GM19397 (cell line): ENCODE results near the gene NFE2.
"Not testable (repeated sequence)": the region's sequence is repeated elsewhere in the genome, so short reads cannot be mapped to it uniquely, and the experiment has no call there.

Source experiments
- ATAC-seq: cut with Tn5 transposase; IDR thresholded peaks from one replicate; pipeline ENCODE4 v1.9.1; 2021; ENCODE audit warnings: mild to moderate bottlenecking, moderate library complexity; ENCODE audit not compliant: unreplicated experiment

The NFE2 gene

GRCh38 chr12:54300732-54301427 is at the start of gene NFE2:
TSS of gene NFE2 (minus strand) at chr12:54301015. CDS start at chr12:54295248, 5,767 bp downstream.
- no peak for ATAC-seq

GRCh38 chr12:54349679-54350078 is 48.9 kb upstream of the NFE2 start:
- ATAC-seq = no peak

- no peak for ATAC-seq
Observed at GRCh38 chr12:54349036-54349435, 48.2 kb upstream of the NFE2 start.

DNA sequence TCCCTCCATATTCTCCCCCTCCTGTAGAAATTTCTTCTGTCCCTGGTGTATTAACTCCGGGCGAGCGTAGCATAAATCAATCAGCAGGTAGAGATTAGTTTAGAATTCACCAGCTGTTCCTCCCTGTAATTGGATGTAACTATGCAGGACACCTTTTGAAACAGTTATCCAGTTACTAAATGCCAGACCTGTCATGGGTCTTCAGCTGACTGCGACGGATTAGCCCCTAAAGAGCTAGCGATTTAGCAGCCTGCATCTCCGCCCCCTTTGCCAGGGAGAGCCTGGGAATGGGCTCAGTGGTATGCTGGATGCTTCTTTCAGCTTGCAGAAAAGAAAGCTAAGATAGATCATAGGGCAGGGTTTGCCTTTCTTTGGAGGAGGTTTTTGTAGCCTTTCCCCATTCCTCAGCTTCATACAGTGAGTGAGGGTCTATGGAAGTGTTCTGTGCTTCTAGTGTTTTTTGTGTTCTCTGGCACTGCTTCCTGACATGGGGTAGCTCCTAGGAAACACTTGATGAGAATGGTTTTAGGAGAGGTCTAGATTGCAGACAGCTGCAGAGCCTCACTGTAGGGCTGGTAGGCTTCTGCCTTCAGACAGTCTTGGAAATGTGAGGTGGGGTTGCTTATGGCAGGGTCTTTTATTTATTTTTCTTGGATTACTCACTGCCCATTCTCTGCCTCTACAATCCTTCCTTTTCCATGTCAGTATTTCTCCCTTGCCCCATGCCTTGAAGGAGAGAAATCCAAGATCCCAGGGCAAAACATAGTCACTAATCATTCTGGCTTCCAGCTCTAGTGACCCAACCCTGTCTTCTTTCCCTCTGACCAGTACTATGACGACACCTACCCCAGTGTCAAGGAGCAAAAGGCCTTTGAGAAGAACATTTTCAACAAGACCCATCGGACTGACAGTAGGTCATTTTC is 40.8 kb upstream of the NFE2 start:
- no peak for ATAC-seq

DNA sequence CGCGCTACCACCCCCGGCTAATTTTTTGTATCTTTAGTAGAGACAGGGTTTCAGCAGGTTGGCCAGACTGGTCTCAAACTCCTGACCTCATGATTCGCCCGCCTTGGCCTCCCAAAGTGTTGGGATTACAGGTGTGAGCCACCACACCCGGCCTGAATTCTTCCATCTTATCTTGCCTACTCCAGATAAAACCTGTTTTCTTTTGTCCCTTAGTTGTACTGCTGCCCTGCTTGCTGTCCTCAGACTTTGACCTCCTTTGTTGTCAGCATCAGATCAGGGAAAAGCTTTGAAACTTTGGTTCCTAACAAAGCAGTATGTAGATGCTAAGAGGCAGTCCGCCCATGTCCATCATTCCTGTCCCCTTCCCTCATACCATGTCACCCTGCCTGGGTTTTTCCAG is 40.0 kb upstream of the NFE2 start:
- ATAC-seq = no peak

GRCh38 chr12:54338698-54339296 is 38.0 kb upstream of the NFE2 start:
- ATAC-seq = no peak

- ATAC-seq = no peak
Observed at GRCh38 chr12:54337854-54338650, 37.2 kb upstream of the NFE2 start.

DNA sequence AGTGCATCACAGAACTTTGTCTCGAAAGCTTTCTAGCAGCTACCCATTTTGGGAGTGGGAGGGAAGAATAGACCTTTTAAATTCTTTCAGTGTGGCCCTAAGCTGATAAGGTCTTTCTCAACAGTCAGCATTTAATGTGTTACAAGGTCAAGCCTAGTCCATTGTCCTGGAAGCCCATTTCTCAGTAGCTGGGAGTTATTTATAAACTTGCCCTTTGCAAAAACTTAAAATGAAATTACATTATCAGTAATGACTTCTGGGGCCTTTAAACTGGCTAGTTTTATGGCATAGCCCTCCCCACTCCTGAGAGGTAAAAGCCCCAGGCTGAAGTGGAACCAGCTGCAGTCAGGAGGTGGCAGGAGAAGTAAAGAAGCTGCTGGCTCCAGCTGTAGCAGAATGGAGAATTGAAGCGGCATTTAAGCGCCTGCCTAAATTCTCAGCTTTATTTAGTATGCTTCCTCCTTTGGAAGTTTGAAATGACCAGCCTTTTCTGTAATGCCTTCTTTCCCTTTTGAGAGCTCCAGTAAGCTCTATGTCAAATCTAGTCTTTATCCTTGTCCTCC is 36.5 kb upstream of the NFE2 start:
- ATAC-seq = no peak

DNA sequence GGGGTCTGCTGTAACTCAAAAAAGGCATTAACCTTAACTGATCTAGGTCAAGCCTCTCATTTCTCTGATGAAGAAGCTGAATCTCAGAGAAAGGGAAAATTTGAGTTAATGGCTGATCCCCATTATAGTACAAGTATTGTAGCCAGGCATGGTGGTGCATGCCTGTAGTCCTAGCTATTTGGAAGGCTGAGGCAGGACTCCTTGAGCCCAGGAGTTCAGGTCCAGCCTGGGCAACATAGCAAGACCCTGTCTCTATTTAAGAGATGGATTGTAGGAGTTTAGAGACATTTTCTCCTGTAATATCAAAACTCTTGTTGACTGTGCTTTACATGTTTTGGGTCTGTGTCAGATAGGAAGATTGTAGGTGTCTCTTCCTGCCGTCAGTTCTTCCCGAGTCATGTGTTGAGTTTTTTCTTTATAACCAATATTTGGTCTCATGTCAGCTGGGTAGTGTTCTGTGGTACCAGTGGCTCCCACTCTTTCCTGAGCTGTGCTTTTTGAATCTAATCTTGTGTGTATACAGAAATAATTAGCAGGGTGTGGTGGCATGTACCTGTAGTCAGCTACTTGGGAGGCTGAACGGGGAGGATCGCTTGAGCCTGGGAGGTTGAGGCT is 32.7 kb upstream of the NFE2 start:
- ATAC-seq = no peak

- ATAC-seq = no peak
Observed at GRCh38 chr12:54331461-54331860, 30.6 kb upstream of the NFE2 start.

GRCh38 chr12:54330442-54330841 is 29.6 kb upstream of the NFE2 start:
- no peak for ATAC-seq

GRCh38 chr12:54329759-54330158 is 28.9 kb upstream of the NFE2 start:
- ATAC-seq = no peak

GRCh38 chr12:54328595-54329337 is 28.0 kb upstream of the NFE2 start:
- ATAC-seq = no peak

DNA sequence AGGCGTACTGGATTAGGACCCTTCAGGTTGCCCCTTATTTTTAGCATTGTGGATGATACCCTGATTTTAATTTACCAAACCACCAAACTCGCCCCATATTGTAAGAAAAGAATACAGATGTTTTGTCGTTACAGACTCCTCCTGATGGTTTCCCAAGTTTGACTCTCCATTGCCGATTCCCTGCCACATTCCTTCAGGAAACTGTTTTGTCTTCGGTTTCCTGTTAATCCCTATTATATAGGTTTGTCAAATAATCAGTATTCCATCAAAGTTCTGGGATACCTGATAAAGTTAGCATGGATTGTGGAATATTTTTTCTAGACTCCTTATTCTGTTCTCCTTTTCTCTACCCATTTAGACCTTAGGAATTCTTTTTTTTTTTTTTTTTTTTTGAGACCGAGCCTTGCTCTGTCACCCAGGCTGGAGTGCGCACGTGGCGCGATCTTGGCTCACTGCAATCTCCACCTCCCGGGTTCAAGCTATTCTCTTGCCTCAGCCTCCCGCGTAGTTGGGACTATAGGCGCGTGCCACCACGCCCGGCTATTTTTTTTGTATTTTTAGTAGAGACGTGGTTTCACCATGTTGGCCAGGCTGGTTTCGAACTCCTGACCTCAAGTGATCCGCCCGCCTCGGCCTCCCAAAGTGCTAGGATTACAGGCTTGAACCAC is 24.8 kb upstream of the NFE2 start:
- ATAC-seq = not testable (repeated sequence)

DNA sequence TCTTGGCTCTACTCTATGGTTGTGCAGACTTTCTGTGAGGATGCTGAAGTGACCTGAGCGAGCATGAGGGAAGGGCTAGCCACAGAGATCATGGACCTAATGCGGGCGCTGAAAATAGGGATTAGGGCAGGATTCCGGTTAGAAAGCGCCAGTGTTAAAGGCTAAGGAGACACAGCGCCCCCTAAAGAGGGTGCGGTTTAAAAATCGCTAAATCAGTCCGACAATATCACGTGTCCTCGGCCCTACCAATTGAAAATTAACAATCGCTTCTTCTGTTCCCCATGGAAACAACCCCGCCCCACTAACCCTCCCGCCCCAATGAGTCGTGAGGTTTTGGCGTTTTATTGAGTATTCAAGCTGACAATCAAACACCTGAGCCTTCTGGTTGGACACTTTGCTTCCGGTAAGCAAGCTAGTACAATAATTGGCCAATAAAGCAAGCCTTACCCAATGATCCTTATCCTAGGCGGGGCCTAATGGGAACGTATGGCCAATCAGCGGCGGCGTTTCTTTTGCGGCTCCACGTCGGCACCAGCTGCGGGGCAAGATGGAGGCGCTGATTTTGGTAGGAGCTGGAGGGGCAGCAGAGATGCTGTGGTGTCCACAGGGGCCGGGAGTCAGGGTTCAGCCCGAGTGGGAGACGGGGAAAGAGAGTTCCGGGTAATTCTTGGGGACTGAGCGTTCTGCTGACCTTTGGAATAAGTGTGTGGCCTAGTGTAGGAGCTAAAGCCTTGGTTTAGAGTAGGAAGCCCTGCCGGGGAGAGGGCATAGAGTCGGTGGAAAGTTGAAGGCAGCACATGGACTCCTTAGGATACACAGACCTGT is 24.0 kb upstream of the NFE2 start, which contains the start of gene COPZ1:
TSS of gene COPZ1 (plus strand) at position 515 of the 825 bp plus-strand sequence. CDS start at position 548, 33 bp downstream.
- peak; percentile 98 for ATAC-seq

DNA sequence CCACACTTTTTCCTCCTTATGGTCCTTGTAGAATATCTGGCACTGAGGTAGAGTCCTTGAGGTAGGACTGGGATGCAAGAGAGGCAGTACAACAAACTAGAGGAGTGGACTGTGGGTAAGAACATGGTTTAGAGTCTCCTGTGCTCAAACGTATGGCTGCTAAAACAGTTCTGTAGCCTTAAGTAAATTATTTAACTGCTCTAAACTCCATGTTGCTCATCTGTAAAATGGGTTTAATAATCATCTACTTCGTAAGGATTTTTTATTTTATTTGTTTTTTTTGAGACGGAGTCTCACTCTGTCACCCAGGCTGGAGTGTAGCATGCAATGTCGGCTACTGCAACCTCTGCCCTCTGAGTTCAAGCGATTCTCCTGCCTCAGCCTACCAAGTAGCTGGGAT is 20.5 kb upstream of the NFE2 start:
- no peak for ATAC-seq

GRCh38 chr12:54312309-54312708 is 11.5 kb upstream of the NFE2 start:
- ATAC-seq = not testable (repeated sequence)

- no peak for ATAC-seq
Observed at GRCh38 chr12:54311051-54311450, 10.2 kb upstream of the NFE2 start.
